Neural progenitor cell (in vitro differentiated cells): ENCODE data around the gene RUBCN.
"Not testable (repeated sequence)": the region's sequence is repeated elsewhere in the genome, so short reads cannot be mapped to it uniquely, and the experiment has no call there.

Experiments
- EZH2 ChIP-seq: fragments of 200-600 bp; sonication (generic); IDR thresholded peaks from 2 replicates; pipeline ENCODE4 v1.6.1; 2017; ENCODE audit warnings: antibody characterized with exemption, mild to moderate bottlenecking, moderate library complexity
- EZH2phosphoT487 ChIP-seq: fragments of 200-600 bp; sonication (generic); IDR thresholded peaks from 2 replicates; pipeline ENCODE4 v1.6.1; 2017; ENCODE audit warnings: antibody characterized with exemption
- TF ChIP-seq, protein P1 (sequence below): fragments of 200-600 bp; sonication (generic); IDR thresholded peaks from 2 replicates; pipeline ENCODE4 v1.5.1; 2017; ENCODE audit warnings: antibody characterized with exemption, mild to moderate bottlenecking

DNA sequence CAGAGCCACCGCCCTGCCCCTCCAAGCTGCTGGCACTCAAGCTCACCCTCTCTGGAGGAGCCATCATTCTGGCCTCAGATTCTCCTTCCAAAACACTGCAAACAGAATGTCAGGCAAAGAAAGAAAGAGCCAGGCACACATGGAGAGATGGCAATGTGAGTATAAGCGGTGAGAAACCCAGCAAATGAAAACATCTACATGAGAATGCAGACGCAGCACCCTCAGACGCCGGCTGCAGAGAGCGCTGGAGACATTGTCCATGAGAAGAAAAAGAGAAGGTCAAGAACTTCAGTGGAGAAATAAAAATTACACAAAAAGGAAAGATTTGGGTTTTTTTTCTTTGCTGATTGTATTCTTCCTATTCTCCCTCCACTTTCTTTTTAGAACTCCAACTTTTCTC lies 74.4 kb downstream of the RUBCN start:
- not testable (repeated sequence) for TF ChIP-seq EZH2, EZH2phosphoT487
- TF ChIP-seq, protein P1, sequence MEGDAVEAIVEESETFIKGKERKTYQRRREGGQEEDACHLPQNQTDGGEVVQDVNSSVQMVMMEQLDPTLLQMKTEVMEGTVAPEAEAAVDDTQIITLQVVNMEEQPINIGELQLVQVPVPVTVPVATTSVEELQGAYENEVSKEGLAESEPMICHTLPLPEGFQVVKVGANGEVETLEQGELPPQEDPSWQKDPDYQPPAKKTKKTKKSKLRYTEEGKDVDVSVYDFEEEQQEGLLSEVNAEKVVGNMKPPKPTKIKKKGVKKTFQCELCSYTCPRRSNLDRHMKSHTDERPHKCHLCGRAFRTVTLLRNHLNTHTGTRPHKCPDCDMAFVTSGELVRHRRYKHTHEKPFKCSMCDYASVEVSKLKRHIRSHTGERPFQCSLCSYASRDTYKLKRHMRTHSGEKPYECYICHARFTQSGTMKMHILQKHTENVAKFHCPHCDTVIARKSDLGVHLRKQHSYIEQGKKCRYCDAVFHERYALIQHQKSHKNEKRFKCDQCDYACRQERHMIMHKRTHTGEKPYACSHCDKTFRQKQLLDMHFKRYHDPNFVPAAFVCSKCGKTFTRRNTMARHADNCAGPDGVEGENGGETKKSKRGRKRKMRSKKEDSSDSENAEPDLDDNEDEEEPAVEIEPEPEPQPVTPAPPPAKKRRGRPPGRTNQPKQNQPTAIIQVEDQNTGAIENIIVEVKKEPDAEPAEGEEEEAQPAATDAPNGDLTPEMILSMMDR, result not testable (repeated sequence)
